ENCODE measurements around the gene PSME4. TPM values are rescaled to one million over a fixed set of nuclear protein-coding genes. Genes with fewer than 3 reads are reported as not detected.

The PSME4 gene
- total RNA-seq, 4 donors from 2014 or later = 20.0 to 94.5 (median 78.8) TPM

- Histone ChIP-seq H3K27ac (no peak overlapping the region), H3K27me3 (no peaks in the 10 kb centered on the region), H3K4me1 (no peaks in the 10 kb centered on the region), H3K36me3 (no peaks in the 10 kb centered on the region), H3K4me3 (no peak overlapping the region), H3K9me3 (no peaks in the 10 kb centered on the region)
- TF ChIP-seq POLR2A (IDR thresholded peaks at IDR 0.05) (no peak), CTCF (IDR thresholded peaks at IDR 0.05) (no peak)
- DNase-seq = no peak
- intact Hi-C loops (cut with DNase I; ENCODE audit: low total_unique reads) = no loop called here
These were observed 141.4 kb downstream of the PSME4 start for GRCh38 chr2:53829273-53829979.

GRCh38 chr2:53828331-53828730 lies 142.5 kb downstream of the PSME4 start:
- H3K4me1 ChIP-seq = no peaks in the 10 kb centered on the region
- H3K9me3 ChIP-seq = no peaks in the 10 kb centered on the region
- H3K27me3 ChIP-seq = no peaks in the 10 kb centered on the region
- H3K4me3 ChIP-seq = no peak overlapping the region
- no peaks in the 10 kb centered on the region for H3K36me3 ChIP-seq
- TF ChIP-seq POLR2A (IDR thresholded peaks at IDR 0.05) (no peak), CTCF (IDR thresholded peaks at IDR 0.05) (no peak)
- no peak for DNase-seq
- intact Hi-C loops (cut with DNase I; ENCODE audit: low total_unique reads) = no loop called here
- H3K27ac ChIP-seq = no peak overlapping the region

- TF ChIP-seq CTCF (IDR thresholded peaks at IDR 0.05) (no peak), POLR2A (IDR thresholded peaks at IDR 0.05) (no peak)
- Histone ChIP-seq H3K4me3 (no peak overlapping the region), H3K4me1 (no peaks in the 10 kb centered on the region), H3K27ac (no peak overlapping the region), H3K27me3 (no peaks in the 10 kb centered on the region), H3K36me3 (no peaks in the 10 kb centered on the region), H3K9me3 (no peaks in the 10 kb centered on the region)
- intact Hi-C loops (cut with DNase I; ENCODE audit: low total_unique reads) = no loop called here
- no peak for DNase-seq
These were observed 143.2 kb downstream of the PSME4 start for GRCh38 chr2:53827398-53828175.

GRCh38 chr2:53826587-53827397 lies 144.0 kb downstream of the PSME4 start:
- Histone ChIP-seq H3K36me3 (no peaks in the 10 kb centered on the region), H3K4me1 (no peaks in the 10 kb centered on the region), H3K27ac (no peak overlapping the region), H3K27me3 (no peaks in the 10 kb centered on the region), H3K4me3 (no peak overlapping the region), H3K9me3 (no peaks in the 10 kb centered on the region)
- TF ChIP-seq POLR2A (IDR thresholded peaks at IDR 0.05) (no peak), CTCF (IDR thresholded peaks at IDR 0.05) (no peak)
- DNase-seq = no peak
- intact Hi-C loops (cut with DNase I; ENCODE audit: low total_unique reads) = no loop called here
